ENCODE data around the gene SH3YL1.

- TF ChIP-seq POLR2AphosphoS5 (IDR thresholded peaks at IDR 0.05): no peak
- TF ChIP-seq, protein P1, sequence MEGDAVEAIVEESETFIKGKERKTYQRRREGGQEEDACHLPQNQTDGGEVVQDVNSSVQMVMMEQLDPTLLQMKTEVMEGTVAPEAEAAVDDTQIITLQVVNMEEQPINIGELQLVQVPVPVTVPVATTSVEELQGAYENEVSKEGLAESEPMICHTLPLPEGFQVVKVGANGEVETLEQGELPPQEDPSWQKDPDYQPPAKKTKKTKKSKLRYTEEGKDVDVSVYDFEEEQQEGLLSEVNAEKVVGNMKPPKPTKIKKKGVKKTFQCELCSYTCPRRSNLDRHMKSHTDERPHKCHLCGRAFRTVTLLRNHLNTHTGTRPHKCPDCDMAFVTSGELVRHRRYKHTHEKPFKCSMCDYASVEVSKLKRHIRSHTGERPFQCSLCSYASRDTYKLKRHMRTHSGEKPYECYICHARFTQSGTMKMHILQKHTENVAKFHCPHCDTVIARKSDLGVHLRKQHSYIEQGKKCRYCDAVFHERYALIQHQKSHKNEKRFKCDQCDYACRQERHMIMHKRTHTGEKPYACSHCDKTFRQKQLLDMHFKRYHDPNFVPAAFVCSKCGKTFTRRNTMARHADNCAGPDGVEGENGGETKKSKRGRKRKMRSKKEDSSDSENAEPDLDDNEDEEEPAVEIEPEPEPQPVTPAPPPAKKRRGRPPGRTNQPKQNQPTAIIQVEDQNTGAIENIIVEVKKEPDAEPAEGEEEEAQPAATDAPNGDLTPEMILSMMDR (IDR thresholded peaks at IDR 0.05): no peak
These were observed 47.8 kb downstream of the SH3YL1 start for GRCh38 chr2:216068-216467.

Data from breast epithelium (tissue), 3 donors.